EH (cell line): ENCODE data around the gene SPATA6L.

Experiments
- DNase-seq: peaks from one replicate; pipeline ENCODE4 v3.0.0-alpha.2; 2015; ENCODE audit warnings: low read depth

The SPATA6L gene

DNA sequence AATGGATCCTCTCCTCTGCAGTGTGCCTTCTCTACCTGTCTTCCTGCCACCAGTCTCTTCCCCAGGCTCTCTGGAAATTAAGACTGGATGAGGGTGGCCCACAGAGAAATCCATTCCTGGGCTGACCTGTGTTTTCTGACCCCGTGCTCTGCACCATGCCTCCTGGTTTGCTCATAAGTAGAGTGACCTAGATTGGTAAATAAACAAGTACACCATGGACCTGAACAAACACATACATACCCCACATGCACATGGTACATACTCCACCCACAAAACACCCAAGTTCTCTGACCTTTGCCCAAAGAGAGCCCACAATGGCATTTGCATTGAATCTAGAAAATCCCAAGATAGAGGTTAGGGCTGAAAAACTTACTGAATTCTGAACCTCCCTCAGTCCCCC, 81.6 kb downstream of the SPATA6L start:
- DNase-seq: no peak

- no peak for DNase-seq
Measured at GRCh38 chr9:4583001-4583400, 83.3 kb downstream of the SPATA6L start.

DNA sequence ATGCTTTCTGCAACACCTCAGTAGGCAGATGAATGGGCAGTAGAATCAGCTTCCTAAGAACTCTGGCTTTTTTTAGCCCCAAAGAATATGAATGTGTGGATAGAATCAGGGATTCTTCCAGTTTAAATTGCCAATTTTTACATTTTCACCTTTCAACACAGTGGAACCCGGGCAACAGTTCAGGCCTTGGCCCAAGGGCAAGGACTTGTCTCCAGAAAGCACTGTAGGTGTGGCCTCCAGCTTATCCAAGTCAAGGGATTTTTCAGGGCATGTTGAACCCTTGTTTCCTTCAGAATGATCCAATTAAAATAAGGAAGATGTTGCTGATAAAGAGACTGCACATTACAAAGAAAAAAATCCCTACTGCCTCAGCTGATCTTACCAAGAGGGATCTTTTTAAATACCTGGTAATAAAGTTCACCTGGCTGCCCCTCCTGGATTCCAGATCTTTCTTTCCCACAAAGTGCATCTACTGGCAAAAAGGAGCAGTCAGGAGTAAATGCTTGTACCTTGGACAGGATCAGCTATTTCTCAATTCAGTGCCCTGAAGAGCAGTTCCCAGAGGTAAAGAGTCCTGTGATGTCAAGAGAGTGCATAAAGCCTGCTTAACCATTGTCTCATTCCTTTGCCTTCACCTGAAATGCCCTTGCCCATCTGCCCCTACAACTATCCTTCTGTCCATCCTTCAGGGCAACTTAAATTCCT, 84.3 kb downstream of the SPATA6L start:
- no peak for DNase-seq

GRCh38 chr9:4581035-4581760, 85.1 kb downstream of the SPATA6L start:
- no peak for DNase-seq

DNA sequence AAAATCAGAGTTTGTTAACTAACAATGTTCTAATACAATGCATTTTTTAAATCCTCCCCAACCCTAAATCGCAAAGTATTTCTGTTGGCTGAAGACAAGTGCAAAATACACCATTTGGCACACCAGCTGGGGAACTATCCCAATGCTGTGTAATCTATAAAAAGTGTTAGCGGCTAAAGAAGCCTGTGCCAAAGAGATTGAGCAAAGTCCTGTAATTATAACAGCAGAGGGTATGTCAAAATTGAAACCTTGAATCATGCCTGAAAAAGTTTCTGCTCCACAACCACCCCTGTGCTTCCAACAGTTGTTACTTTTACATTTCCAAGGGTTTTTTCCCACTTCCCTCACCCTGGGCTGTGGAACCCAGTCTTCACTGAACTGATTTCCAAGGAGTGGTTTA, 87.3 kb downstream of the SPATA6L start:
- DNase-seq: no peak

DNA sequence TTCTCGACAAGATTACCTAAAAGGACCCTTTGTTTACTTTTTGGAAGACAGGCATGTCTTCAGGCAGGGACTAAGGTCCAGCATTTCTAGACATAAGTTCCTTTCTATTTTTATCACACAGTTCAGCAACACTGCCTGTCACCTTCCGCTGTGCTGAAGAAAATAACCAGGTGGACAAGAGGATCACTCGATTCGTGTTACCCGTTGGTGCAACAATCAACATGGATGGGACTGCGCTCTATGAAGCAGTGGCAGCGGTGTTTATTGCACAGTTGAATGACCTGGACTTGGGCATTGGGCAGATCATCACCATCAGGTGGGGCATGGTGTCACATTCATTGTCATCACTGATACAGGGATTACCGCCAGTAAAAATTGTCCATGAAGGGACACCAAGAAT, 89.8 kb downstream of the SPATA6L start:
- no peak for DNase-seq

GRCh38 chr9:4575997-4576396, 90.3 kb downstream of the SPATA6L start:
- DNase-seq: no peak

GRCh38 chr9:4574657-4575243, 91.5 kb downstream of the SPATA6L start:
- no peak for DNase-seq

DNA sequence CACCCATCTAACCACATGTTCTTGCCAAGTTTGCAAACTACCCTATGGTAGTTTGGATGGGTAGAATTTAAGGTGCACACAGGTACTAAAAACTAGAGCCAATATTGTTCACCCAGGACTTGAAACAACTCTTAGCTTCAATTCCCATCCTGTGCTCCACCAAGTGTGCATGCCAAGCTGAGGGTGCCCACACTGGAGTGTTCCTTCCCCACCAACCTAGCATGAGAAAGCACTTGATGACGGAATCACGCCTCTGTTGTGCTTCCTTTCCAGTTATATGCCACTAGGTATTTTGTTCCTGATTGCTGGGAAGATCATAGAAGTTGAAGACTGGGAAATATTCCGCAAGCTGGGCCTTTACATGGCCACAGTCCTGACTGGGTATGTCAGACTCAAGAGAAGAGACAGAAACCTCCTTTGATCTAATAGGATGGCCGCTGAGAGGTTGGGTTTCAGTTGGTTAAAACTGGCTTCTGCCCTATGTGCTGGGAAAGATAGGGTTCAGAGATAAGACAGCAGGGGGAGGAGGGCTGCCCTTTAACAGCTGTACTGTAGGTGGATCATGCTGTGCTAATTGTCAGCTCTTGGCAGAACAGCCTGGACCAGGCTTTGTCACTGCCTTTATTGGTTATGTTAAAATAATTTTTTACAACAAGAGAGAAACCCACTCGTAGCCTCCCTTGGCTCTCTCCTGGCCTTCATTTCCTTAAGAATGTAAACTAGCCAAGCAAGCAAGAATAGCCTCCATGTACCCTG, 92.5 kb downstream of the SPATA6L start:
- no peak for DNase-seq

DNA sequence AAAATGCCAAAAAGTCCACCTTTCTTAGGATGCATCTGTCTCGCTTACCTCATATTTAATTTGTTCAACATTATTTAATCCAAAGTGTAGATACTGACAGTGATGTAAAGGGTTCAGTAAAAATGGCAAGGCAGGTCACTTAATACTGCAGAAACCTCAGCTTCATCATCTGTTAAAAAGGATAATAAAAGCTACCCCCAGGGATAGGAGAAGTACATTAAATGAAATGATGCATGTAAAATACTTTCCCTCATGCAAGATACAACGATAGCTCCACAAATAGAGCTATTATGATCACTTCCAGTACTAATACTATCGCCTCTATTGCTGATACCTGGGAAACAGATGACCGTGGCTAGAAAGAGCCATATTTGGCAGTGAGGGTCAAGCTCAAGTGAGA, 93.1 kb downstream of the SPATA6L start:
- no peak for DNase-seq

DNA sequence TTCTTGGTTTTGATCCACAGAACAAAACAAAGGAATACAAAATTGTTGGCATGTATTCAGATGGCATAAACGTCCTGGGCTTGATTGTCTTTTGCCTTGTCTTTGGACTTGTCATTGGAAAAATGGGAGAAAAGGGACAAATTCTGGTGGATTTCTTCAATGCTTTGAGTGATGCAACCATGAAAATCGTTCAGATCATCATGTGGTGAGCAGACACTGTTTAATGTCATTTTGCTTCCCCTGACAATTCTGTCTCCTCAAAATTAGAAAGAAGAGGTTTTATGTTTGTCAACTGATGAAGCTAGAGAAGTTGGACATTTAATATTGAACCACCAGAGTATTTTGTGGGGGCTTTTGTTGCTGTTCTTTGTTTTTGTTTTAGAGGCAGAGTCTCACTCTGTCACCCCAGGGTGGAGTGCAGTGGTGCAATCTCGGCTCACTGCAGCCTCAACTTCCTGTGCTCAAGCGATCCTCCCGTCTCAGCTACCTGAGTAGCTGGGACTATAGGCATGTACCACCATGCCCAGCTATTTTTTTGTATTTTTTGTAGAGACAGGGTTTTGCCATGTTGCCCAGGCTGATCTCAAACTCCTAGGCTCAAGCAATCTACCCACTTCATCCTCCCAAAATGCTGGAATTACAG, 94.0 kb downstream of the SPATA6L start:
- DNase-seq: no peak

GRCh38 chr9:4569101-4569500, 97.2 kb downstream of the SPATA6L start:
- peak; percentile 27 for DNase-seq

DNA sequence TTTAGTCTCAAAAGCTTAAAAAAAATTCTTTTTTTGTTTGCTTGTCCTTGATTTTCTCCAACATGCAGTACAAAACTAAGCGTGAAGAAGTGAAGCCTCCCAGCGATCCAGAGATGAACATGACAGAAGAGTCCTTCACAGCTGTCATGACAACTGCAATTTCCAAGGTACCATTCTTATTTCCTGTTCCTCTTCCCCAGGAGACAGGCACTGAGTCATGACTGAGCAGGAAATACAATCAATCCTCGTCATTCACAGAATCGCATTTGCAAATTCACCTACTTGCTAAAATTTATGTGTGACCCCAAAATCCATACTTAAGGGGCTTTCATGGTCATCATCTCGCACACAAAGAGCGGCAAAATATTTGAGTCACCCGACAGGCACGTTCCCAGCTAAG, 98.7 kb downstream of the SPATA6L start:
- no peak for DNase-seq

DNA sequence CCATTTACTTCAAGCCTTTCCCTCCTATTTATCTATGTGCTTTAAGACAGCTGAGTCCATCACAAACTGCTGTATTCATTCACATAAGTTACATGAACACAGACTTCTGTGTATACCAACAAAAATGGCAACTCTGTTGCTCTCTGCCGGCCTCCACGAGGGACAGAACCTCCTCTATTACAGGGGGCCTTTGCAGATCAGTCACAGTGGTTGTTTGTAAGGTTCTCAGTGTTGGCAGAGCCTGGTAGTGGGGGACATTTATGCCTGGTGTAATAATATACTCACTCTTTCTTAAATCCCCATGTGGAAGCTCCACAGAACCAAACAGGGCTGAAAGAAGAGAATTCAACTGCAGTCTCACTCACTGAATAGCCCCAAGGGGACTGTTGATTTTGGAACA, 99.5 kb downstream of the SPATA6L start:
- DNase-seq: no peak

DNA sequence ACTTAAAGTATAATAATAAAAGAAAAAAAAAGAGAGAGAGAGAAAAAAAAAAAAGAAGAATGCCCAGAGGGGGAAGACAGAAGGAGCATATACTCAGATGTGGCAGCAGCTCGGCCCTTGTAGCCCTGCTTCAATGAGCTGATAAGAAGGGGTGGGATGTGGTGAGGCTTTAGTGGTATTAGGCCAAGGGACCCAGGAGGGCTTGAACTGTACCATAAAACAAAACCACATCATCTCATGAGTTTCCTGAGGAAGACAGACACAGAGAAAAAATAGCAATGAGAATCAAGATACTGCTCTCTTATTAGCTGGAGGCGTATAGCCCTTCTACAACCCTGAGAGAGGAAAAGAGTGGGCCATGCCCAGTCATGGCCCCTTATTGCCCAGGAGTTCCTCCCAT, 103.2 kb downstream of the SPATA6L start:
- DNase-seq: no peak

- no peak for DNase-seq
Measured at GRCh38 chr9:4559261-4560182, 106.8 kb downstream of the SPATA6L start.

- DNase-seq: no peak
Measured at GRCh38 chr9:4558371-4558998, 107.8 kb downstream of the SPATA6L start.

GRCh38 chr9:4555236-4555635, 111.0 kb downstream of the SPATA6L start:
- peak; percentile 34 for DNase-seq

DNA sequence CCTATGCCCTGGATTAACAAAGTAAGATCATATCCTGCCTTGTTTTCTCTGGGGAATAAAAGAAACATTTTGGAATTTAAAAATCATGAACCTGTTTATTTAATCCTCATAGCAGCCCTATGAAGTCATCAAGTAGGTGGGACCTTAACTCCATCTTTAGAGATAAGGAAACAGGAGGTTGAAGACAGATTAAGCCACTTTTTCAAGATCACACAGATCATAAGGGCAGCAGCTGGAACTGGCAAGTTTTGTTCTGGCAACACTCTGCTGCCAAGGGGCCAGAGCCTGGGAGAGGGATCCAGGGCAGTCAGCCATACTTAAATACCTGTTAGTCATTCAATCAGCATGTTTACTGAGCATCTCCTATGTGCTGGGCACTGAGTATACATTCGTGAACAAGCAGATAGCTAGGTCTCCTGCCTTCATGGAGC, 112.3 kb downstream of the SPATA6L start:
- peak; percentile 55 for DNase-seq

DNA sequence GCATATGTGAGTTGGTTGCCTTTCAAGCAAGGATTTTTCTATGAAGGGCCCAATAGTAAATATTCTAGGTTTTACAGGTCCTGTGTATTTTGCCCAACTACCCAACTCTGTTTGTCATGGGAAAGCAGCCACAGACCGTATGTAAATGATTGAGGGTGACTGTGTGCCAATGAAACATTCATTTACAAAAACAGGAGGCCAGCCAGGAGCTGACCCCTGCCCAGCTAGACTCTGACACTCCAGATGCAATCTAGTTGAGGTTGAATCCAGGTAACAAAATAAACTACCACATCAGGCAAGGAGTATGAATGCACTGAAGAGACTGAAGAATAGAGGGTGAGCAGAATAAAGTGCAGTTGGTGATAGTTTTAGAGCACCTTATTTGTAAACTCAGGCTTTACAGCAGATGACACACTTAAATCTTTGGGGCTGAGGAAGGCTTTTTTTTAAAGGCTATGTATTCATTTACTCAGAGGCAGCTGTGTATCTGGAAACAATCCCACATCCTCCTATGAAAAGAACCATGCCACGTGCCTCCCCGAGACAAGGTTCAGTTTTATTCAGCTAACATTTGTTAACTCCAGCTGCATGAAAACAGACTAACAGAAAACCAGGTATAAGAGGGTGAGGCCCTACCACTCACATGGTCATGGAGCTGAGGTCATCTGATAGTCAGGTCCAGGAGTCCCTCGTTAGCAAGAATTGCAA, 115.3 kb downstream of the SPATA6L start:
- DNase-seq: no peak
